Measurements from ENCODE around the gene ARL4A. TPM values are rescaled to one million over a fixed set of nuclear protein-coding genes. Genes with fewer than 3 reads are reported as not detected.

Gene ARL4A
- total and polyA plus RNA-seq, 2 of the 13 experiments (the other 11 are each of a cell fraction or from before 2014, with no cell fraction given), result 10.8 to 25.6 TPM

- TF ChIP-seq ZKSCAN5 (CRISPR knock-in tag; IDR thresholded peaks at IDR 0.05) (no peak), PITX1 (CRISPR knock-in tag; IDR thresholded peaks at IDR 0.05) (no peak), ZNF430 (CRISPR knock-in tag; IDR thresholded peaks at IDR 0.05) (no peak), RELA (CRISPR knock-in tag; IDR thresholded peaks at IDR 0.05) (no peak), MED8 (CRISPR knock-in tag; IDR thresholded peaks at IDR 0.05; ENCODE audit: insufficient replicate concordance) (no peak), ZNF607 (CRISPR knock-in tag; IDR thresholded peaks at IDR 0.05; ENCODE audit: borderline replicate concordance) (no peak), PCBP2 (optimal IDR thresholded peaks at IDR 0.05; ENCODE audit: low read depth, low read length, poor library complexity, severe bottlenecking) (no peak), ISL2 (CRISPR knock-in tag; IDR thresholded peaks at IDR 0.05) (peak; percentile 98), ZNF251 (CRISPR knock-in tag; IDR thresholded peaks at IDR 0.05) (no peak), FOXP4 (CRISPR knock-in tag; IDR thresholded peaks at IDR 0.05) (peak; percentile 86), CREM (IDR thresholded peaks at IDR 0.05) (peak; percentile 84), CREM (CRISPR knock-in tag; IDR thresholded peaks at IDR 0.05) (no peak), ZNF678 (CRISPR knock-in tag; IDR thresholded peaks at IDR 0.05) (no peak), ZGPAT (CRISPR knock-in tag; IDR thresholded peaks at IDR 0.05) (peak; percentile 66; the same call in 1 of the 2 replicates), HMG20B (CRISPR knock-in tag; conservative IDR thresholded peaks at IDR 0.05) (peak; percentile 49; the same call in 1 of the 2 replicates), CSRNP2 (CRISPR knock-in tag; conservative IDR thresholded peaks at IDR 0.05; ENCODE audit: low read depth) (no peak), ELF3 (CRISPR knock-in tag; IDR thresholded peaks at IDR 0.05) (peak; percentile 70), TBX2 (CRISPR knock-in tag; IDR thresholded peaks at IDR 0.05; ENCODE audit: borderline replicate concordance) (peak; percentile 48; the same call in 1 of the 2 replicates), HMG20A (CRISPR knock-in tag; IDR thresholded peaks at IDR 0.05; ENCODE audit: borderline replicate concordance) (peak; percentile 96), ZNF556 (CRISPR knock-in tag; IDR thresholded peaks at IDR 0.05; ENCODE audit: borderline replicate concordance) (0 out of 2 replicates have a peak, but pooled peaks have one; percentile 41), PHF20 (CRISPR knock-in tag; IDR thresholded peaks at IDR 0.05) (no peak), ARID3A (IDR thresholded peaks at IDR 0.05; ENCODE audit: low read depth, low read length) (peak; percentile 36; the same call in 1 of the 2 replicates)
Measured at GRCh38 chr7:12640299-12641096, 46.9 kb upstream of the ARL4A start (continued).

Data from HepG2 (cell line).